IMR-90 (cell line): Measurements from ENCODE around the gene CFC1B.
"Not testable (repeated sequence)": the region's sequence is repeated elsewhere in the genome, so short reads cannot be mapped to it uniquely, and the experiment has no call there.

Experiments used
- BHLHE40 ChIP-seq: fragments of 150-350 bp; IDR thresholded peaks from 2 replicates; pipeline ENCODE4 v1.6.1; 2016; ENCODE audit warnings: mild to moderate bottlenecking, low read depth, low read length
- CEBPB ChIP-seq: IDR thresholded peaks from 2 replicates; pipeline ENCODE4 v1.6.1; 2012; ENCODE audit warnings: low read depth, low read length, improper control_type of control experiment
- CTCF ChIP-seq: conservative IDR thresholded peaks from 2 replicates; pipeline ENCODE4 v1.5.1; 2012; ENCODE audit warnings: mild to moderate bottlenecking, low read depth, low read length, improper control_type of control experiment
- ELK1 ChIP-seq: fragments of 150-350 bp; IDR thresholded peaks from 2 replicates; pipeline ENCODE4 v1.6.1; 2016; ENCODE audit warnings: low read depth, mild to moderate bottlenecking, low read length, moderate library complexity, borderline replicate concordance
- FOS ChIP-seq: fragments of 150-350 bp; IDR thresholded peaks from 2 replicates; pipeline ENCODE4 v1.6.1; 2016; ENCODE audit warnings: low read depth, low read length
- MAFK ChIP-seq: IDR thresholded peaks from 2 replicates; pipeline ENCODE4 v1.6.1; 2012; ENCODE audit warnings: low read depth, low read length, improper control_type of control experiment
- MAZ ChIP-seq: IDR thresholded peaks from 2 replicates; pipeline ENCODE4 v1.6.1; 2012; ENCODE audit warnings: low read depth, mild to moderate bottlenecking, low read length, improper control_type of control experiment, moderate library complexity, borderline replicate concordance
- MXI1 ChIP-seq: IDR thresholded peaks from 2 replicates; pipeline ENCODE4 v1.6.1; 2012; ENCODE audit warnings: low read depth, mild to moderate bottlenecking, low read length, moderate library complexity, borderline replicate concordance
- POLR2A ChIP-seq: IDR thresholded peaks from 2 replicates; pipeline ENCODE4 v1.6.1; 2012; ENCODE audit warnings: mild to moderate bottlenecking, low read depth, low read length
- RAD21 ChIP-seq: IDR thresholded peaks from 2 replicates; pipeline ENCODE4 v1.6.1; 2012; ENCODE audit warnings: low read length, improper control_type of control experiment
- RFX5 ChIP-seq: IDR thresholded peaks from 2 replicates; pipeline ENCODE4 v1.8.0; 2012; ENCODE audit warnings: low read depth, mild to moderate bottlenecking, low read length, moderate library complexity
- SMC3 ChIP-seq: fragments of 150-350 bp; IDR thresholded peaks from 2 replicates; pipeline ENCODE4 v1.6.1; 2016; ENCODE audit warnings: low read depth, mild to moderate bottlenecking, antibody characterized with exemption, low read length, moderate library complexity
- TF ChIP-seq, protein P1 (sequence below): fragments of 150-350 bp; IDR thresholded peaks from 2 replicates; pipeline ENCODE4 v1.6.1; 2017; ENCODE audit warnings: mild to moderate bottlenecking, antibody characterized with exemption, low read length, low read depth

DNA sequence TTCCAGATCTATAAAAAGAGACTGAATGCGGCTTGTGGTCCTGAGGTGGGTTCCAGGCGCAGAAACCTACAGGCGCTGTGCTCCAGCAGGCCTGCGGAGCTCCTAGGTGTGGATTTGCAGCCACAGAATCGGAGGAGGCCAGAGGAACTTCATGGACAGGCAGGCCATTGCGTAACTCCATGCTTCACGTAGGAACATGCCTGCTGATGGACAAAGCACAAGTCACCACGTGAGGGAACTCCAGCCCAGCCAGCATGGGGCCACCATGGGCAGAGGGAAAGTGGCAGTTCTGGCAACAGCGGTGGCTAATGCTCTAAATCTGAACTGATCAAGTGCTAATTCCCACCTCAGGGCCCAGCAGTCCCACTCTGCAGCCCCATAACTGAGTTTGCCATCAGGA, 17.2 kb downstream of the CFC1B start:
- TF ChIP-seq POLR2A, CTCF, MAFK, SMC3, ELK1, RFX5, MAZ, CEBPB, FOS, RAD21, MXI1, BHLHE40: not testable (repeated sequence)
- TF ChIP-seq, protein P1, sequence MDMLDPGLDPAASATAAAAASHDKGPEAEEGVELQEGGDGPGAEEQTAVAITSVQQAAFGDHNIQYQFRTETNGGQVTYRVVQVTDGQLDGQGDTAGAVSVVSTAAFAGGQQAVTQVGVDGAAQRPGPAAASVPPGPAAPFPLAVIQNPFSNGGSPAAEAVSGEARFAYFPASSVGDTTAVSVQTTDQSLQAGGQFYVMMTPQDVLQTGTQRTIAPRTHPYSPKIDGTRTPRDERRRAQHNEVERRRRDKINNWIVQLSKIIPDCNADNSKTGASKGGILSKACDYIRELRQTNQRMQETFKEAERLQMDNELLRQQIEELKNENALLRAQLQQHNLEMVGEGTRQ: not testable (repeated sequence)
